H1 (cell line): ENCODE measurements around the gene COTL1. TPM values are rescaled to one million over a fixed set of nuclear protein-coding genes. Genes with fewer than 3 reads are reported as not detected.
A peak's percentile ranks its signal among the peaks of the same experiment; 100 is the strongest.
"Not testable (repeated sequence)": the region's sequence is repeated elsewhere in the genome, so short reads cannot be mapped to it uniquely, and the experiment has no call there.

ENCODE experiments used
- CTCF ChIA-PET: fragments of 300-600 bp; sonication (Branson Sonifier 250); formaldehyde crosslinking; loops from one replicate; lab custom pipeline; 2021; ENCODE audit not compliant: partially characterized antibody; lab: Charles Lee
- POLR2A ChIA-PET: fragments of 300-600 bp; sonication (Branson Sonifier 250); formaldehyde crosslinking; loops from one replicate; lab custom pipeline; 2021; ENCODE audit warnings: inconsistent platforms; ENCODE audit not compliant: partially characterized antibody; lab: Charles Lee
- DNase-seq, 2 experiments: peaks; one replicate each; pipeline versions ENCODE4 v3.0.0 to v3.0.0-alpha.2; 2010 to 2022; ENCODE audit warnings: low spot score in 2 of 2, low read depth in 1 of 2, mixed read lengths in 1 of 2
- FAIRE-seq: peaks from 2 replicates; lab custom pipeline; 2011; peaks lifted over from hg19 to GRCh38; lab: Jason Lieb, UNC
- H2AFZ ChIP-seq: 2 replicates; pipeline ENCODE4 v1.8.1; 2012; ENCODE audit warnings: low read length, inconsistent platforms
- H2AK5ac ChIP-seq: 2 replicates; pipeline ENCODE4 v1.6.1; 2013; ENCODE audit warnings: low read depth, low read length
- H2BK120ac ChIP-seq: replicated peaks from 2 replicates; pipeline ENCODE3; 2013; ENCODE audit warnings: low read depth, low read length, inconsistent platforms
- H2BK12ac ChIP-seq: 2 replicates; pipeline ENCODE4 v1.6.1; 2013; ENCODE audit warnings: low read depth, low read length
- H2BK15ac ChIP-seq: 2 replicates; pipeline ENCODE4 v1.6.1; 2013; ENCODE audit warnings: low read length
- H2BK20ac ChIP-seq: 2 replicates; pipeline ENCODE4 v1.6.1; 2013; ENCODE audit warnings: low read length
- H2BK5ac ChIP-seq: 2 replicates; pipeline ENCODE4 v1.6.1; 2013; ENCODE audit warnings: low read depth, low read length
- H3K14ac ChIP-seq: 2 replicates; pipeline ENCODE4 v1.6.1; 2013; ENCODE audit warnings: inconsistent platforms; ENCODE audit not compliant: insufficient read length
- H3K18ac ChIP-seq: 2 replicates; pipeline ENCODE4 v1.6.1; 2013; ENCODE audit warnings: low read length; ENCODE audit errors: extremely low read depth
- H3K23ac ChIP-seq: 2 replicates; pipeline ENCODE4 v1.6.1; 2013; ENCODE audit warnings: inconsistent platforms; ENCODE audit not compliant: insufficient read length
- H3K23me2 ChIP-seq: 2 replicates; pipeline ENCODE4 v1.6.1; 2013; ENCODE audit warnings: low read depth, low read length
- H3K27ac ChIP-seq: 2 replicates; pipeline ENCODE4 v1.6.1; 2011; ENCODE audit warnings: low read depth, low read length, inconsistent platforms
- H3K27me3 ChIP-seq, 4 experiments: replicated peaks in 1 of 4; 1 replicate in 1 of 4; 2 replicates in 3 of 4; pipeline versions ENCODE4 v1.6.1 to v1.8.1; 2011 to 2013; ENCODE audit warnings: low read length in 3 of 4, mild to moderate bottlenecking in 3 of 4, inconsistent platforms in 2 of 4, mixed read lengths in 2 of 4, moderate library complexity in 1 of 4; ENCODE audit not compliant: control insufficient read depth in 3 of 4, insufficient read depth in 3 of 4; ENCODE audit errors: extremely low read depth in 1 of 4
- H3K36me3 ChIP-seq, 4 experiments: 2 replicates each; pipeline versions ENCODE4 v1.6.1 to v1.8.1; 2011 to 2013; ENCODE audit warnings: mild to moderate bottlenecking in 4 of 4, low read length in 3 of 4, moderate library complexity in 2 of 4, control low read depth in 1 of 4, inconsistent platforms in 1 of 4; ENCODE audit not compliant: insufficient read depth in 4 of 4, control insufficient read depth in 2 of 4
- H3K4ac ChIP-seq: replicated peaks from 2 replicates; pipeline ENCODE3; 2013; ENCODE audit warnings: low read length, low read depth, mixed read lengths, inconsistent platforms; ENCODE audit not compliant: insufficient read length
- H3K4me1 ChIP-seq, 4 experiments: replicated peaks in 1 of 4; 1 replicate in 1 of 4; 2 replicates in 3 of 4; pipeline versions ENCODE4 v1.6.1 to v1.8.1; 2011 to 2013; ENCODE audit warnings: low read length in 3 of 4, inconsistent platforms in 2 of 4, mixed read lengths in 1 of 4; ENCODE audit not compliant: insufficient read depth in 4 of 4, control insufficient read depth in 3 of 4
- H3K4me2 ChIP-seq, 2 experiments: 2 replicates each; pipeline versions ENCODE4 v1.6.1 to v1.8.1; 2011 to 2013; ENCODE audit warnings: low read depth in 2 of 2, low read length in 2 of 2, control low read depth in 1 of 2, inconsistent platforms in 1 of 2, mild to moderate bottlenecking in 1 of 2; ENCODE audit not compliant: insufficient read depth in 1 of 2
- H3K4me3 ChIP-seq, 4 experiments: fragments of 200-600, 300-600 bp in 1 of 4; sonication (generic), shearing (Covaris generic), sonication (Bioruptor Twin) in 1 of 4; 2 replicates each; pipeline versions ENCODE4 v1.5.1 to v1.8.1; 2011 to 2016; ENCODE audit warnings: low read length in 4 of 4, low read depth in 3 of 4, control low read depth in 2 of 4, inconsistent platforms in 2 of 4, mild to moderate bottlenecking in 2 of 4, mixed read lengths in 1 of 4, moderate library complexity in 1 of 4; ENCODE audit not compliant: insufficient read depth in 2 of 4; ENCODE audit errors: extremely low read depth in 1 of 4
- H3K56ac ChIP-seq: replicated peaks from 2 replicates; pipeline ENCODE3; 2013; ENCODE audit warnings: low read depth, mild to moderate bottlenecking, mixed read lengths, low read length, inconsistent platforms; ENCODE audit not compliant: insufficient read length
- H3K79me1 ChIP-seq: 2 replicates; pipeline ENCODE4 v1.6.1; 2013; ENCODE audit warnings: low read depth, low read length, control low read depth
- H3K79me2 ChIP-seq, 2 experiments: 2 replicates each; pipeline versions ENCODE4 v1.6.1 to v1.8.1; 2012 to 2013; ENCODE audit warnings: low read length in 2 of 2, mild to moderate bottlenecking in 2 of 2, inconsistent platforms in 1 of 2; ENCODE audit not compliant: insufficient read depth in 2 of 2, control insufficient read depth in 1 of 2
- H3K9ac ChIP-seq, 4 experiments: replicated peaks in 1 of 4; 1 replicate in 1 of 4; 2 replicates in 3 of 4; pipeline versions ENCODE4 v1.6.1 to v1.8.1; 2011 to 2013; ENCODE audit warnings: low read depth in 3 of 4, low read length in 3 of 4, control low read depth in 2 of 4, mild to moderate bottlenecking in 2 of 4, moderate library complexity in 2 of 4, inconsistent platforms in 1 of 4; ENCODE audit errors: extremely low read depth in 1 of 4
- H3K9me3 ChIP-seq, 2 experiments: 2 replicates each; pipeline versions ENCODE4 v1.6.1 to v1.8.1; 2012 to 2013; ENCODE audit warnings: mild to moderate bottlenecking in 2 of 2, moderate library complexity in 2 of 2, control low read depth in 1 of 2, inconsistent platforms in 1 of 2, low read depth in 1 of 2, low read length in 1 of 2, mixed read lengths in 1 of 2; ENCODE audit not compliant: insufficient read depth in 2 of 2
- H4K20me1 ChIP-seq, 2 experiments: replicated peaks in 1 of 2; 2 replicates each; pipeline versions ENCODE3 to v1.8.1; 2011 to 2013; ENCODE audit warnings: inconsistent platforms in 2 of 2, low read length in 2 of 2, mild to moderate bottlenecking in 1 of 2; ENCODE audit not compliant: insufficient read depth in 2 of 2, control insufficient read depth in 1 of 2
- H4K5ac ChIP-seq: 2 replicates; pipeline ENCODE4 v1.6.1; 2013; ENCODE audit warnings: low read length, low read depth, mixed read lengths, inconsistent platforms; ENCODE audit not compliant: insufficient read length
- H4K8ac ChIP-seq: 2 replicates; pipeline ENCODE4 v1.8.0; 2013; ENCODE audit warnings: mild to moderate bottlenecking, moderate library complexity, low read length, inconsistent platforms; ENCODE audit not compliant: insufficient read depth; ENCODE audit errors: extremely low read depth
- H4K91ac ChIP-seq: replicated peaks from 2 replicates; pipeline ENCODE3; 2013; ENCODE audit warnings: low read length, mixed read lengths, inconsistent platforms; ENCODE audit not compliant: insufficient read length
- KDM1A ChIP-seq: fragments of 200-600, 300-600 bp; sonication (generic); IDR thresholded peaks from 2 replicates; pipeline ENCODE4 v1.7.1; 2016; ENCODE audit warnings: mild to moderate bottlenecking, low read length, borderline replicate concordance
- WGBS, 2 experiments: shearing (Covaris generic) in 1 of 2; methylation state at CpG; one replicate each; pipeline versions ENCODE4 v1.1.6 to v1.1.7; 2013 to 2015; ENCODE audit warnings: low lambda C conversion rate in 2 of 2, mixed read lengths in 2 of 2, inconsistent platforms in 1 of 2, low coverage in 1 of 2, missing lambda C conversion rate in 1 of 2; ENCODE audit not compliant: insufficient replicate concordance in 2 of 2, insufficient coverage in 1 of 2, insufficient read length in 1 of 2; ENCODE audit errors: extremely low coverage in 1 of 2, missing lambda C conversion rate in 1 of 2; 5-methylcytosine and 5-hydroxymethylcytosine counted together
- polyA plus RNA-seq, 7 experiments: library from polyadenylated mRNA; depleted of rRNA in 3 of 7; stranded (reverse) in 5 of 7; unstranded in 2 of 7; fragments of >200 nt in 5 of 7; fragments of 200-250 nt in 2 of 7; gene quantifications; 1 replicate in 5 of 7; 2 replicates in 1 of 7; 4 replicates in 1 of 7; pipeline versions ENCODE4 v1.2.1 to v1.2.3, GENCODE V29; 2011 to 2013; ENCODE audit warnings: missing spikeins in 2 of 7, mixed read lengths in 2 of 7
- total RNA-seq: library from RNA; stranded (reverse); fragmentation: NEBNext Ultra II Directional; extraction: Animal tissue kit (Norgen Biotek cat#: 25700); gene quantifications from 2 replicates; pipeline ENCODE4 v1.2.1, GENCODE V29; 2021

The COTL1 gene
- total and polyA plus RNA-seq, 2 of the 8 experiments (the other 6 are each of a cell fraction or from before 2014, with no cell fraction given) = 59.2 to 183 TPM

DNA sequence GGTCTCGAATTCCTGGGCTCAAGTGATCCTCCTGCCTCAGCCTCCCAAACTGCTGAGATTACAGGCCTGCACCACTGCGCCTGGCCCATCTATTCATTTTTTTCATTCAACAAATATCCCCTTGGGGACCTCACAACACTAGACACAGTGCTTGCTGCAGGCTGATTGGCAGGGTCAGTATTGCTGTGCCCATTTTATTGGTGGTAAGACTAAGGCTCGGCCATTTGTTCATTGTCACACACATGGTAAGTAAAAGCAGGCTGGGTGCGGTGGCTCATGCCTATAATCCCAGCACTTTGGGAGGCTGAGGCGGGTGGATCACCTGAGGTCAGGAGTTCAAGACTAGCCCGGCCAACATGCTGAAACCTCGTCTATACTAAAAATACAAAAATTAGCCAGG lies 15.0 kb upstream of the COTL1 start:
- TF ChIP-seq KDM1A = peak; percentile 44; the same call in 1 of the 2 replicates
- H3K23me2 ChIP-seq, H2AK5ac ChIP-seq, H3K4me3 ChIP-seq, H3K79me2 ChIP-seq, H3K27me3 ChIP-seq, H4K8ac ChIP-seq, H3K56ac ChIP-seq, H3K9ac ChIP-seq, POLR2A ChIA-PET, H4K91ac ChIP-seq, H2BK15ac ChIP-seq, H4K20me1 ChIP-seq, H3K18ac ChIP-seq, H2BK12ac ChIP-seq, H2BK5ac ChIP-seq, H2BK120ac ChIP-seq, H3K4ac ChIP-seq, H3K4me1 ChIP-seq, H3K27ac ChIP-seq, H3K79me1 ChIP-seq, H3K36me3 ChIP-seq, H3K23ac ChIP-seq, H3K9me3 ChIP-seq, H3K4me2 ChIP-seq, DNase-seq, H4K5ac ChIP-seq, H2AFZ ChIP-seq, H2BK20ac ChIP-seq, H3K14ac ChIP-seq, FAIRE-seq: not testable (repeated sequence)
- CTCF ChIA-PET = interaction anchor here (1.2 kb wide), 1 partner anchor 127 kb away, joined by 3 read pairs; no protein-coding TSS in a partner anchor
- 91% methylated on average over 7 of the region's 7 CpGs; no CpG with 5 or more reads in 1 of the 2 experiments for WGBS, 2 experiments
